DMS 273 (cell line): ENCODE measurements around the gene CLNK.
A peak's percentile ranks its signal among the peaks of the same experiment; 100 is the strongest.

ENCODE experiments used
- DNase-seq: peaks from one replicate; lab custom pipeline; 2025; ENCODE audit not compliant: unreplicated experiment; lab: John Stamatoyannopoulos, UW

The CLNK gene

DNA sequence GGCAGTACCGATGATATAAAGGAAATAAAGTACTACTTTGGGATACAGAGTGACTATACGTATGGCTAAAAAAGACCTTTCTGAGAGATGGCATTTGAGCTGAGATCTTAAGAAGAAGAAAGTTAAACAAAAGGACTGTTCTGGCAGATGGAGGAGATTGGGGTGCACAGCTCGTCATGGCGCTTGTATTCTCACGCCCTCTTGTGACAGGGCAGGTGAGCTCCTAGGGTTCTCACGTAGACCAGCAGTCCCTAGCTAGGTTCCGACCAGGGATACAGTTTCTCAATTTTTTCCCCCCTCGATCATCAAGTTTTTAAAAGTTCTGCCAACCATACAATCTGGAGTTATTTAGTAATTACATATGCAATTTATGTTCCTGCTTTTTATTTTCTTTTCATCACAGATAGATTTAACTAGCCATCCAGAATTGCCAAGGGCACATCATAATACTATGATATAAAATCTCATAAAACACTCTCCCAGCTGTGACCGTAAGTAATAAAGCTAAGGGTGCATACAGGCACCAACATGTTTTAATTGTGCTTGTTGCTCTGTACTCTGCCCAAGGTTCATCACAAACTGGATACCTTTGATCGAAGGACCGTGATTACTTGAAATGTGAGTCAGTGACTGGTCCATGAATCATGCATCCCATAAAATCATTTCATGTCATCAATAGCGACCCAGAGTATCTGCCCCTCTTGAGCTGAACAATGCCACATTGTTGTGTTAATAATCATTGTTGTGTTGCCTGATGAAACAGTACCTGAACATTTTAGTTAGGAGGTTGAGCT is 157.9 kb downstream of the CLNK start:
- no peak for DNase-seq

DNA sequence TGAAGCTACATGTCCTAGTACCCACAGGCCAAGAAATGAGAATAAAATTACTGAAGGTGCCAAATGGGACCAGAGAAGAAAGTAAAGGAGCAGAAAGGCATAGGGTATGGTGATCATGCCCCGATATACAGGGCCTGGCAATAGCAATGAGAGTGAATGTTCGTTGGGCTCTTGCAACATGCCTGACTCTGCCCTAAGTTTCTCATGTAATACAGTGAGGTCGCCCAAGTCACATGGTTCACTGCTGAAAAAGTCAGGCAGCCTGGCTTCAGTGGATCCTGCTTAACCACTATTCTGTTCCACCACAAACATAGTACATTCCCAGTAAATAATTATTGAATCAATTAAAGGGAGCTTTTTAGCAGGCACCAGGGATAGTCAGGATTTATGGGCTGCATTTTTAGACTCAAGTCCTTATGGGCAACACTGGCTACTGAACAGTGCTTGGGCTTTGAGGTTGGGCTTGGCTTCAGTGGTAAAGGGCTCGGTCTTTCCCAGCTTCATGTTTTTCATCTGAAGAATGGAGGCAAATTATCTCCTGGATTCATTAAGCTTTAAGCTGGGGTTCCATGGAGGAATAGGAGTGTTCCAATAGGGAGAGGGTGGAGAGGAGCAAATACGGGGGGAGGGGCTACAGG is 160.3 kb downstream of the CLNK start:
- no peak for DNase-seq

DNA sequence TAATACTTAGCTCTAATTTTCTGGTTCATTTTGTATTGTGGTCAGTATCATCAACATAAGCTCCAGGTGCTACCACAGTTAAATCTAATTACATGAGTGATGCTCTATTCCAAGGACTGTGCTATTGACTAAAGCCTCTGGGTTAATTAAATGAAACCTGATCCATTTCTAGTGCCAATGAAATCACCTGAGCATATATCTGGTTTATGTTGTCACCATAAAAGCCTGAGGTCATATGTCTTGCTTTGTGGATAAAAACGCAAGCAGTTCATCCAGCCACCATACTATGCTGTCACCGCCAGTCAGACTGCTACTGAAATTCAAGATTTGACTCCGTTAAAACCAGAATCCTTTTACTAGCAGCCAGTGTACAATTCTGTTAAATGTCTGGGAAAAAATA is 163.1 kb downstream of the CLNK start:
- no peak for DNase-seq

DNA sequence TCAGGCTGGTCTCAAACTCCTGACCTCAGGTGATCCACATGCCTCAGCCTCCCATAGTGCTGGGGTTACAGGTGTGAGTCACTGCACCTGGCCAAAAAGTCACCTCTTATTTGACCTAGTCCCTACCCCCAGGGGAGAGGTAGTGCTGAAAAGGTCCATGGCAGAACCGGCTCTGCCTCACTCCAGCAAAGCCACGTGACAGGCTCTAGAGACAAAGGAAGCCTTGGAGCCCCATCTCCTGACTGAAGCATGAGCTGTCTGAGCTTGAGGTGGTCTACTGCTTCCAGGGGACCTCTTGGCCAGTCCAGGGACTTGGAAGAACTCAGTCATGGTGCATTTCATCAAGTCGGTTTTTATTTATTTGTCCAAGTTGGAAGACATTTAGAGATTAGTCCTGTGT is 174.8 kb downstream of the CLNK start:
- DNase-seq, result no peak

DNA sequence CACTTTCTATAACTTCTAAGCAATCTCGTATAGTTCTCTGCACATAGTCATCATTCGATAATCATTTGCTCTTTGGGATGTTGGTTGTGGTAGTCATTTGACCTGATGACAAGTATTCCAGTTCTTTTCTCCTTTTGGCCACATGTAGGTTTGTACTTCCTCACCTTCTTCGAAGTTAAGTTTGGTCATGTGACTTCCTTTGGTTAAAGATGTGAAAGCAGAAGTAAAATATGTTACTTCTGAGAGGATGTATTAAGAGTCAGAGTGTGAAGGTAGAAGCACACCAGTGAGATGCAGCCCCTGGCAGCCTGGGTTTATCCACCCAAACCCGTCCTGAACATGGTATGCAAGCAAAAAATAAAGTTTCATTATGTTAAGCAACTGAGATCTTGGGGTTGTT is 178.5 kb downstream of the CLNK start:
- no peak for DNase-seq

DNA sequence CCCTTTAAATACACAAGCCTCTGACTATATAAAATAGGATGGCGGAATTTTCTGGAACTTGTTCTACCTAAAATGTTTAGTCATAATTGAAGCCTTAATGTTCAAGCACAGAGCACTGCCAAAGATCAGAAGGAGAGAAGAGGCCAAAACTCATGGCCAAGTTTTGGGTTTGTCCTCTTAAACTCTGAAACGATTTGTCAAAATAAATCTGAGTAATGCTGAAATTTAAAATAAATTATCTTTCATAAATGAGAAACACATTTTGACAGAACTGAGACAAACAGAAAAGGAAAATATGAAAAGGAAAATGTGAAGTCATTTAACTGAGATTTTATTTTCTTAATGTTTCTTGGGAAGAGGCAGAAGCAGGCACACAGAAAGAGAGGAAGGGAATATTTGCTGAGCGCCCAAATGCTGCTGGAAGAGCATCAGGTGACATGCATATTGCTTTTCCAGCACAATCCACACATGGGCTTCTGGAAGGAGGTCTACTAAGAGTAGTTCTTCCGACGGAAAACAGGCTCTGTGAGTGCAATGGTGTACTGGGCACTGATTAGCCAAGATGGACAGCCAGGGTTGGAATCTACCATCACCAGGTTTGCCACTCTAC is 179.9 kb downstream of the CLNK start:
- DNase-seq, result no peak

DNA sequence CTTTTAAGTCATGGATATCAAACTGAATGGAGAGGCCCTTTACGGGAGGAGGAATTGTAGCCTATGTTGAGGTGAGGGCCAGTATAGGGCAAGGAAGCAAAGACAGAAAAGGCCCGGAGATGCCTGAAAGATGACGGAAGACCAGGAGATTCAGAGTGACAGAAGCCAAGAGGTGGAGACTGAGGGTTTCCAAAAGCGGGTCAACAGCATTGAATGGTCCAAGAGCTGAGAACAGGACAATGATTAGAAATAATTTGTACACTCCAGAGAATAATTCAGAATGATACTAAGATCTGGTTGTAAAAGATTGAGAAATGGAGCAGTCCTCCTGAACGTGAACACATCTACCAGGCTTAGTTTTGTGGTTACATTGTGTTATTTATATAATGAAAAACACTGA is 181.9 kb downstream of the CLNK start:
- no peak for DNase-seq

DNA sequence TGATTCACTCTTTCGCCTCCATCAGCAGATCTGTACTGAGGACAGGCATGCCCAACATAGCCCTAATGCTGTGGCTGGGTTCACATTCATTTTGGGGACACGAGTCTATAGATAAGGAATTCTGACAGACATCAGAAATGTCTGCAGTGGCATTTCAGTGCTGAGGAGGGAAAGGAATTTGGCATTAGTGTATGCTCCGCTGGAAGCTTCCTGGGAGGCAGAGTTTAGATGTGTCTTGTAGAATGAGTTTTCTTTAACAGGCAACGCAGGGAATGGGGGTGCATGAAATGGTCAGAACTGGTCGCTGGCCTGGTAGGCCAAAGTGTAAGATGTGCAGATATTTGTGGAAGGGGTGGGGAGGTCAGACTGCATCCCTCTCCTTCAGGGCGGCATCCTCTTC is 183.8 kb downstream of the CLNK start:
- no peak for DNase-seq

DNA sequence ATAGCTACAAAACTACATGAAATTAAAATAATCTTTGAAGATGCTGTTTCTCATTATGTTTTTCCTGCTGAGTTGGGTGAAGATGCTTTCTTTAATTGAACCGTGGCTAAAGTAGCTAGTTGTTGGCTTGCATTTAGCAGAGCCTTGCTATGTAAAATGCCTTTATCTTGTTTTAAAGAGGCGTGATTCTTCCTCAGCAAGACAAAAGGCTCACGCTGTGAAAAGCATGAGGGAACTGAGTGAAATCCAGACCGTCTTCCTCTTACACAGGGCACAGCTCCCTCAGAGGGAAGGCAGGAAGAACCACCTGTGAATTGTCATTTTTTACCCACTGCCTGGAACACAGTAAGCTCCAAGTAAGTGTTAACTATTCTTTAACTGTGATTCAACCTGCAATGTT is 188.4 kb downstream of the CLNK start:
- DNase-seq, result no peak

DNA sequence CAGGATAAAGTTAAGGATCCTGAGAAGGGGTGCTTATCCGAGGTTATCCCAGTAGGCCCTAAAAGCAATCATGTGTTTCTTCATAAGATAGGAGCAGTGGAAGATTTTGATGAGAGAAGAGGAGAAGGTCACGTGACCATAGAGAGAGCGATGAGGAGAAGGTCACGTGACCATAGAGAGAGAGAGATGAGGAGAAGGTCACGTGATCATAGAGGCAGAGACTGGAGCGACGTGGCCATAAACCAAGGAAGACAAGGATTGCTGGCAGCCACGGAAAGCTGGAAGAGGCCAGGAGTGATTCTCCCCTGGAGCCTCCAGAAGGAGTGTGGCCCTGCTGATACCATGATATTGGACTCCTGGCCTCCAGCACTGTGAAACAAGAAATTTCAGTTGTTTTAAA is 188.9 kb downstream of the CLNK start:
- no peak for DNase-seq

DNA sequence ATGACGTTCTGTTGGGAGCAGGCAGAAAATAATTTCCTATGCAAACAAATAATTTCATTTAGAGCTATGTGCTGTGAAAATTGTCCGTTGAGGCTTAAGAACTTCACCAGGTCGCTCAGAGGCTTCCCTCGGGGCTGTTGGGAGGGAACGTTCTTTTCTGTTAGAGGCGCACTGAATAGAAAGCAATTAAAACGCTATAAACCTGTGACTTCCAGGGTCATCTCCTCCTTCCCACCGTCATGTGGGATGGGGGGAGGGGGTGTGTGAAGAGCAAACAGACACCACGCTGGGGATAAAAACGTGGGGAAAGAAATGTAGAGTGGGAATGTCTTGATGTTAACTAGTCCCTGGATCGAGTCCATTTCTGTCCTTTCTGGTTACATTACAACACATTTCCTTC is 192.1 kb downstream of the CLNK start:
- DNase-seq, result no peak

DNA sequence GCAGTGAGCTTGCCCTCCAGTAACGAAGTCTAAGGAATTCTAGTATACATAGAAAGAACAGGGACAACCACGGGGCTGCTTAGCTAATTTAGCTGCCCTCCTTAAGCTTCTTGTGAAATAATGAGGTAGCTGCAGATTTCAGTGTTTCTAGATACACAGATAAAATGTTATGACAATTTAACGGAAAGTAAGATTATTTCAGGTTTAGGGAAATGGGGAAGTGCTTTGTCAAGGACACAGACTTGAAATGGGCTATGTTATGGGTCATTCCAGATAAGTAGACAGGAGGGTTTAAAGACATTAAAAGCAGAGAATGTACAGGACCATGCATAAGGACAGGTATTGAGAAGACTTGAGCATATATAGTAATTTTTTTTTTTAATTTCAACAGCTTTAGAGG is 193.2 kb downstream of the CLNK start:
- no peak for DNase-seq

DNA sequence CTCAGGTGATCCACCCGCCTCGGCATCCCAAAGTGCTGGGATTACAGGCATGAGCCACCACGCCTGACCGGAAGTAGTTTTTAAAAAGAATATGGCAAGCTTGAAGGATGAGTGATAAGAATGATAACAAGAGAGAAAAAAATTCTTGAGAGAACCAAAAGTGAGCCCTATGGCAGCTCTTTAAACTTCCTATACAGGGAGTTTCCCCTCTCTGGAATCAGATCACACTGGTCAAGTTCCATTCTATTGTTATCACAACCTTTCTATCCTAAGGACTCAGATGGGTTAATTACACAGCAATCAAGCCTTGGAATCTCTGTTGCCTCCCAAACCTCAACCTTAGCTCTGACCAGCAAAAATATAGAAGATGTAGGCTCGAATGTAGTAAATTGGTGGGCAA is 193.6 kb downstream of the CLNK start:
- no peak for DNase-seq

DNA sequence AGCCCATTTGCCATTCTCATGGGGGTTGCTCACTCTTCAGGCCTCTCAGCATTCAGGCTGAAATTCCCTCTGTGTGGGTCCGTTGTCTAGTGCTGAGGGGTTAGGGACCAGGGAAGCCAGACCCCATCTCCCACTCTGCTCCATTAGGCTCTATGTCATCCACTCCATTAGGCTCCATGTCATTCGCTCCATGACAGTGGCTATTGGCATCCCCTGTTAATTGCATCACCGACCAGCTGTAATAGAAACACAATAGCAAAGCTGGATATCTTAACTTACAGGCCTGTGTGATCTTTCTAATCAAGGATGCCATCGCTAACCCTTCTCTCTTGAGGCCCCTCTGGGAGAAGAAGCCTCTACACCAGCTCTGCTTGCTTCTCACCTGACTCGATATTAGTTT is 201.7 kb downstream of the CLNK start:
- no peak for DNase-seq

DNA sequence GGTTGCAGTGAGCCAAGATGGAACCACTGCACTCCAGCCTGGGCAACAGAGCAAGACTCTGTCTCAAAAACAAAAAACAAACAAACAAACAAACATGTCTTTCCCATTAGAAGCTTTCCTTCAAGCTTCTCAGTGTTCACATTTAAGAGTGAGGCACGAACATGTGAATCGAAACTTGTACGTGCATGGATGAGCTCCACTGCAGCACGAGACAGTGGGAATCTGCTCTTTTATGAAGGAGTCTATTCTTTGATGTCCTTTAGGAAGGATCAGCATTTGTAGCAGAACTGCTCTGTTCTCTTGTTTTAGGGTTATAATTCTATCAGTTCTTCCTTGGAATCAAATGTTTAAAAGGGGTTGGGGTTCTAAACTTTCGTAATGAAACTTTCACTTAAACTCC is 204.0 kb downstream of the CLNK start:
- DNase-seq, result no peak

DNA sequence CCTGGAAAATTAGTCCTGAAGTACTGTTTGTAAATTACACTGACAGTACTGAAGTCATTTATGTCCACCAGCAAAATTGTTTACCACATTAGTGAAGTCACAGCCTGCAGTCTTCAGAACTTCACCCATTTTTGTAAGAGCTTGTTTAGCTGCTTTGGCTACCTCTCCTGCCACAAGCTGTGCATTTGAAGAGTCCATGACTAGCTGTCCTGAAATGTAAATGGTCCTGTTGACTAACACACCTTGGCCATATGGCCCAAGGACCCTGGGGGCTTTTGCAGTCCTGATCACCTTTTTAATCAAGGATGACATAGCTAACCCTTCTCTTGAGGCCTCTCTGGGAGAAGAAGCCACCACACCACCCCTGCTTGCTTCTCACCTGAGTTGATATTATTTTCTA is 205.9 kb downstream of the CLNK start:
- DNase-seq, result no peak

DNA sequence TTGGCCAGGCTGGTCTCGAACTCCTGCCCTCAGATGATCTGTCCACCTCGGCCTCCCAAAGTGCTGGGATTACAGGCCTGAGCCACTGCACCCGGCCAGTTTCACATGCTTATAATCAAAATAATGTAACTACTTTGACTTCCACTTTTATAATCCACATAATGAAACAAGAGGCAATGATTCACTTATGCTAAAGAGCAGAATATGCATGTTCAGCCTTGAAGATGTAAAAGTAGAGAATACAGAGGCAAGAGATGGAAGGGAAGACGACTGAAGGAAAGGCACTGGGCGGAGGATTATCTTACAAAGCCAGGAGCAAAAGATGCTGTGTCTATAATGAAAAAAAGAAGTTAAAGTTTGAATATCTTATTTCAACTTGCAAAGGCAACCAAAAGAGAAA is 214.1 kb downstream of the CLNK start:
- DNase-seq, result no peak

DNA sequence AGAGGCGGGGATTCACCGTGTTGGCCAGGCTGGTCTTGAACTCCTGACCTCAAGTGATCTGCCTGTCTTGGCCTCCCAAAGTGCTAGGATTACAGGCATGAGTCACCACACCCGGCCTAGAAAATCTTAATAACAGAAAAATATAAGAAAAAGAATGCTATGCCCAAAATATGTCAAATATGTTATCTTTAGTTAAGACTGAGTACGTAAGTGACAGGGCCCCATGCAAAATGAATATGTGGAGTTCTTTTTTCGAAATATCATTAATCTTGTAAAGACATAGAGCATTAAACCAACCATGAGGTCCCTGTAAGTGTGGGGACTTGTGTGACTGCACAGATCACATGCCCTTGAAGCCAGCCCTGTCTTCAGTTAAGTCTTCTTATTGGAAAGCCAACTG is 218.4 kb downstream of the CLNK start:
- no peak for DNase-seq

DNA sequence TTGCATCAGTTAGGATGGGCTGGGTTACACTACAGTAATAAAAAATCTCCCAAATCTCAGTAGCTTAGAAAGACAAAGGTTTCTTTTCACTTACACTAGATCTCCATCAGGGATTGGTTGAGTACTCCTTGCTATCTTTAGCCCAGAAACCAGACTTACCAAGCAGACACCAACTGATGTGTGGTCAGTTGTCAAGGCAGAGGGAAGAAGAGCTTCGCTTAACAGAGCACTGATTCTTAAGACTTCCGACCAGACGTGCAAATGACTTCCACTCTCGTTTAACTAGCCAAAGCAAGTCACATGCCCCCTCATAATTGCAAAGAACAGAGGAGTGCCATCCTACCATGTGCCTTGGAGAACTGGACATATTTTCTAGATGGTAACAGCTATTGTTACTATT is 221.7 kb downstream of the CLNK start:
- DNase-seq, result no peak

DNA sequence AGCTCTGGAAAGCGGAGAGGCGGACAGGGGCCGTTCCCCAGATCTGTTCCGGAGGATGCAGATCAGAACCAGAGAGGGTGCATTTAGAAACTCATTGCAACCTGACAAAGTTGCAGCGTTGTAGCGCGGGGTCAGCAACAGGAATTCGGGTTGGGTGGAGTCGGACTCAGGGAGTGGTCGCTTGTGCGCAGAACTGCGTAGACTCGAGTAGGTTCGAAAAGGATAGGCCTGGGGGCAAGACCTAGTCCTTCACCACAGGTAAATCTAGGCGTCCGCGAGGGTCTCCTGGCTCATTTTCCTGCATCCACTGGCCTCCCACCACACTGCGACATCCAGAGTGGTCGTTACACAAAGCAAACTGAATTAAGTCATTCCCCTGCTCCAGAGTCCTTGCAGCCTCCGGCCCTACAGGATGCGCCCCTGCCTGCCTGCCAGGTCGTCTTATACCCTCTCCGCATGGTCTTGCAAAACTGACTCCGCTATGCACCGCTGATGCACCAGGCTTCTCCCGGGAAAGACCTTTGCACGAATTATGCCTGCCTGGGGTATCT is 222.6 kb downstream of the CLNK start:
- DNase-seq, result no peak

DNA sequence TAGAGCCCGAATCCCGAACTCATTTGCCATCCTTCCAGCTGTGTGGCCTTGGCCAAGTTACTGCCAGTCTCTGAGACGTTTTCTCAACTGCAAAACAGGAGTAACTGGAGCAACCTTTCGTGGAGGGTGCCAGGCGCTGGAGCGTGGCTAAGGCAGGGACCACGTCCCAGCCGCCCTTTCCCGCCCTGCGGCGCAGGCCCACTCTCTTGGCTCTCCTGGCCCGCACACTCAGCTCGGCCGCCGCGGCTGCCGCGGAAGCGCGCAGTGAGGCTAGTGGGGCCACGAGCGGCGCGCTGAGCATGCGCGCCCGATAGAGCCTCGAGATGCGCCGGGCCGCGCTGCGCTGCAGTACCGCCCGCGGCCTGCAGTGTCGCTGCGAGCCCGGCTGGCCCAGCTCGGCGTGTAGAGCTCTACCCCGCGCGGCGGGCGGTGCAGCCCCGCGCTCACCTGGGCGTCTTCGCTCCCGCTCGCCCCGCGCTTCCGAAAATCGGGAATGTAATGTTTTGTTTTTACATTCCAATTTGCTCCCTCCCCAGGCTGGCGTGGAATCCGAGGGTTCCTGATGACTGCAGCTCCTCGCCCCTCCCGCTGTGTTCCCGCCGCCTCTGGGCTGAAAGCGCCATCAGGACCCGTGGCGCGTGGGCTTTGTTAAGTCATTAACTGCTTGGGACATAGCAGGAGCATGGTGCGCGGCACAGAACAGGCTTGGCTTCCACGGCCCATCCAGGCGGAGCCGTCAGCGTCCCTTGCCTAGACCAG is 223.3 kb downstream of the CLNK start:
- DNase-seq, result peak; percentile 76
